Measurements from ENCODE around the gene PRRG3. TPM values are rescaled to one million over a fixed set of nuclear protein-coding genes. Genes with fewer than 3 reads are reported as not detected.

The PRRG3 gene
- total RNA-seq, 2 experiments from 2014 or later, result not detected

Other genes starting within 250 kb of the PRRG3 start
- not detected for gene PASD1, start 131.8 kb upstream of the PRRG3 start, total RNA-seq
- gene FATE1, start 20.6 kb downstream of the PRRG3 start, total RNA-seq, result not detected
- not detected for gene CNGA2, start 39.3 kb downstream of the PRRG3 start, total RNA-seq
- not detected for gene MAGEA4, start 217.4 kb downstream of the PRRG3 start, total RNA-seq

Data from activated CD8-positive, alpha-beta memory T cell treated with anti-CD3 and anti-CD28 coated beads, Interleukin-2, amount 10 ng/mL, durations not matched to agents 7 days and 5 days (primary cell).